ENCODE measurements around the gene CNMD.
"Not testable (repeated sequence)": the region's sequence is repeated elsewhere in the genome, so short reads cannot be mapped to it uniquely, and the experiment has no call there.

The CNMD gene

DNA sequence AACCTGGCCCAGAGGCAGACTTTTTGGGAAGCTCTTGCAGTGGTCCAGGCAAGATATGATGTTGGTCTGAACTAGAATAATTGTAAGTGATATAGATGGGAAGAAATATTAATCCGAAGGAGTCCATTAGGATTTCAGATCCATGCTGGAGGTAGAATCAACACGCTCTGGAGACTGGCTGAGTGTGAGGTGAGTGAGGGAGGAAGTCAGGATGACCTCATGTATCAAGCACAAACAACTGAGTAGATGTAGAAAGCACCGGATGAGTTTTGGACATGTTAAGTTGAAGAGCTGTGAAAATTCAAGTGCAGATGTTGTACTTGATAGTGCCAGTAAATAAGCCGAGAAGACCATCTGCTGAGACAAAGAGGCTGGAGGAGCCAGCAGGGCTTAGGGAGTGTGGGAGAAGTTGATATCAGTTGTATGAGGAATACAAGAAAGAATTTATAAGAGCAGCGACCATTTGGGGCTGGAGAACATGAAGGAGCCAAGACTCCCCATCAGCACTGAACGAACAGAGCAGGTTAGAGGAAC lies 5.3 kb upstream of the CNMD start:
- no peak for DNase-seq (ENCODE audit: low read depth)

DNA sequence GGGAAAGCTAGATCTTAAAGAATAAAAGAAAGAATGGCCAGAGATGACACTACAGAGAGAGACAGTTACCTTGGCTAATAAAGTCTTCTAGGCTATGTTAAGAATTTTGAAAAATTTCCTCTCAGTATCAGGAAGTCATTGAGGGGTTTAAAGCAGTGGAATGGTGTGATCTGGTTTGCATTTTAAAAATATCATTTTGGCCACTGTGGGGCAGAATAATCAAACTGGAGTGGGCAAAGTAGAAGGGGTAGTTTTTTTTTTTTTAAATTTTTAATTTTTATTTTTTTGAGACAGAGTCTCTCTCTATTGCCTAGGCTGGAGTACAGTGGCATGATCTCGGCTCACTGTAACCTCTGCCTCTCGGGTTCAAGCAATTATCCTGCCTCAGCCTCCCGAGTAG lies 4.4 kb upstream of the CNMD start:
- no peak for DNase-seq (ENCODE audit: low read depth)

DNA sequence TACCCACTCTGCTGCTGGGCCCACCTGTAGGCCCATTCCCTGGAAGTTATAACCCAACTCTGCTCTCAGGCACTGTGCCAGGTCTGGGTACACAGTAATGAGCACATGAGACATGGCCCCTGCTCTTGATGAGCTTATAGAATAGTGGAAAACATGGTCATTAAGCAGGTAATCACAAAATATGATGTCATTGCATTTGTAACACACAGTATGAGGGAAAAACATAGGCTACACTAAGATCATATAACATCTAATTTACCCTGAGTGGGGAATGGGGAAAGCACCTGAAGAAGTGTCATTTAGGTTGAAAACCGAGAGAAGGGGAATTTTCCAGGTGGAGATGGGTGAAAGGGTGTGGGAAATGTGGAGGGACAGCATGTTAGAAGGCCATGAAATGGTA lies 3.9 kb upstream of the CNMD start:
- DNase-seq (ENCODE audit: low read depth) = no peak

DNA sequence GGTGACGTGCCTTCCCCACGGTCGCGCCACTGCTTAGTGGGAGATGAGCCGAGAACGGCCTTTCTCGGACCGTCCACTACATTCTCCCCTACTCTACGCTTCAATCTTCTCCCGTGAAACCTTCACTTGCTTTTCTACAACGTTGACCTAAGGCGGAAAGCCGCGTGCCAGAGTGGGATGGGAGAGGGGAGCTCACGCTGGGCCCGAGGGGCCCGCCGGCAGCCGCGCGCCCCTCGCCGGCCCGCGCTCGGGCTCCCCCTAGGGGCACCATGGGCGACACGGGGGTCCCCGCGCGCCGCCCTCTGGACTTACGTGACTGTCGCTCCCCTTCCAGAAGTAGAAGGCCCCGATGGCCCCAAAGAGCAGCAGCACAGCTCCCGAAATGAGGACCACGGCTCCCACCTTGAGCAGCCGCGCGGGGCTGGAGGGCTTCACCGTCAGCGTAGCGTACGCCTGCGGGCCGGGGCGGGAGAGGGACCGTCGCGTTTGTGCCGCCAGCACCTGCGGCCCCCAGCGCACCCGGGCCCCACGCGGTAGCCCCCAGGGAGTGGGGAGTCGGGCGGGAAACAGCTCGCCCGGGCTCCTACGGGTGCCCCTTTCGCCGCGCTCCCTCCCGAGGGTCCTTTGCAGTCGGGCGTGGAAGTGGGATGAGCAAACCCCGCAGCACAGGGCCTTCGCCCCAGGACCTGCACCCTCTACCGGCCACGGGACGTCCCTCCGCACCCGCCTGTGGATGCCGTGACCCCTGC lies 727 bp downstream of the CNMD start:
- no peak for DNase-seq (ENCODE audit: low read depth)

DNA sequence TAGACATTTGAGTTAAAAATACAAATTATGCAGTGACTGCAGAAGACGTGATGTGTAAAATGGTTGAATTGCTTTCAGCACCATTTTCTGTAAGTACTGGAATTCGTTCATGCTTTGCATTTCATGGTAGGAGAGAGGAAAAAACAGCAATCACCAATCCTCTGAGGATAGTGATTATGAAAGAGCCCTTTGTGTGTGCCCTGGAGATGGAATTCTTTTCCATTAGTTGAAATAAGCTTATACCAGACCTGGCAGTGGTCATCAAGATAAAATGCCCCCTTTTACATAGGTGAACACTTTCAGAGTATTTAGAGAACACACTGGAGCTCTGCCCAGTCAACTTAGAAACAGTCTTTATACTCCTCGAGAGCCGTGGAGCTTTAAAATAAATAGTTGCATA lies 1.7 kb downstream of the CNMD start:
- no peak for DNase-seq (ENCODE audit: low read depth)

DNA sequence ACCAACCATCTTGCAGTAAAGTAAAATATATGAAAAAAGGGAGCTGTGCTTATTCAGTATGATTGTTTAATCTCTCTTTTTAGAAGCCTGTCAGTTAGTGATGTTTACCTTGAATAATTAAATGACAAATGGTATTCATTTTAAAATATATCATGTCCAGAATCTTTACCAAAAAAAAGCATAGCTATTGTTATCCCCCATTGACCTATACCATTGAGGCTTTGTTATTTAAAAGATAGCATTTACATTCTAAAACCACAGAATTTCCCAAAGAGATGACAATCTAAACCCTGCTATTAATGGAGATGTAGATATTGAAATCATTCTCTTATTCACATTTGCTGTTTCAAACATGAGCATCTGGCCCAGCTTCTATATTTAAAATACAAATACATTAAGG lies 2.2 kb downstream of the CNMD start:
- DNase-seq (ENCODE audit: low read depth) = no peak

DNA sequence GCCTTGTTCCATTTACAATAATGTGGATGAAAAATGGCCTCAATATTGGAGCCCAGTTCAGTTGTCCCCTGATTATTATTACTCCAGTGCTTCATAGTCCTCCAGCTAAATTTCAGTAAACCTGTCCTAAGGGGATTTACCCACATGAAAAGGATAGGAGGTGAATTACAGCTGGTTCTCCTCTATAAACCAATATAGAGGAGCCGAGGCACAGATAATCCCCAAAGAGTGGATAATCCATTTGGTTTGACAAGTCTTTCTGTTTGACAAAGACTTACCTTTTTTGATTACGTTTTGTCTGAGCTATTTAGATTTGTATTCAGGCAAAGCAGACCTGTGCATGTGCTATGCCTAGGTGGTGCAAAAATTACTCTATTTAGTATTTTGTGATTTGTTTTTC lies 2.7 kb downstream of the CNMD start:
- DNase-seq (ENCODE audit: low read depth) = no peak

DNA sequence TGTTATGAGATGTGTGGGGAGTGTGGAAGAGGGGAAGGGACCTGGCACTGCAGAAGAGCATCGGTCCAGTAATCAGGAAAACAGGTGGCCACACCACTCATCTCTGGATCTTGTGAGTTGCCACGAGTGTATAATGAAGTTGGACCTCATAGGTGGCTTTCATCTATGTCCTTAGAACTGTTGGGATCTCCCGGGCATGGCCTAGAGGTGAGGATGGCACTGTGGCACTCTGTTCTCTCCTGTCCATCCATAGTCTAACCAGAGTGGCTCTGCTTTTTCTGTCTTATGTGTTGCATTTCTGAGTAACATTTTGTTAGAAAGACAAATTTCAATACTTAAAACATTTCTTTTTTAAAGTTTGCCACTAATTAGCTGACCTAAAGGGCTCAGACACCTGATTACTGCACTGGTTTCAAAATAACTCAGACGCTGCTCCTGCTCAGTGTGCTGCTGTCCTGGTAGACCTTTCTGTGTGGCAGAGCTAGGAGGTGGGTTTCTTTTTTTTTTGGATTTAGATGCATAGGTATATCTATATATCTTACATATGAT lies 5.5 kb downstream of the CNMD start:
- DNase-seq (ENCODE audit: low read depth) = no peak

DNA sequence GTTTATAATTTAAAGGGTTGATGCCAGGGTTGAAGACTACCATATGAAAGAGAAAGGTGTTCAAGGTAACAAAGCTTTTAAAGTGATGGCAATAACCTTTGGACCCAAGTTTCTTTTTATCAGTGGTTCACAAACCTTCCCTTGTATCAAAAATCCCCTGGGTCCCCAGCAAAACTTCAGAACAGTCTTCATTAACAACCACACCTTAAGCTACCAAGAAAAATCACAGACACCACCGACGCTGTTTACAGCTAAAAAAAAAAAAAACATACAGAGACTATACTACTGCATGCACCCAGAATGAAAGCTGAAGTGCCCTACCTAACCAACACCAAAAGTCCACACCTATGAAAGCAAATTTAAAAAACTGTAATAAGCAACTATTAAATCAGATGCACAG lies 13.4 kb downstream of the CNMD start:
- no peak for DNase-seq (ENCODE audit: low read depth)

DNA sequence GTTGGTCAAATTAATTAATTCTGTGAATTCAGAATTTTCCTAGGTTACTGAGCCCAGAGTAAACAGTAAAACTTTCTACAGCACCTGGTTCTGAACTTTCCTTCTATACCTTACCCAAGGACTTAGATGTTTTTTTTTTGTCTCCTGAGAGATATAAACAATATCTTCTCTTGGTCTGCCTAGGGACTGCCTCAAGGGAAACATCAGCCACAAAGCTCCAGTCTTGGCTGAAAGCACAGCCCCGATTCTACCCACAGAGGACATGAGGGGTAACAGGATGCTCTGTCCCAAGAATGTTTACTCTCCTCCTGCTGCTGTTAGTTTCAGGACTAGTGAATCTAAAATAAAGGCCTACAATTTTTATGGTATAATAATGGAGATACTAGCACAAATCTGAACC lies 14.3 kb downstream of the CNMD start:
- DNase-seq (ENCODE audit: low read depth) = no peak

DNA sequence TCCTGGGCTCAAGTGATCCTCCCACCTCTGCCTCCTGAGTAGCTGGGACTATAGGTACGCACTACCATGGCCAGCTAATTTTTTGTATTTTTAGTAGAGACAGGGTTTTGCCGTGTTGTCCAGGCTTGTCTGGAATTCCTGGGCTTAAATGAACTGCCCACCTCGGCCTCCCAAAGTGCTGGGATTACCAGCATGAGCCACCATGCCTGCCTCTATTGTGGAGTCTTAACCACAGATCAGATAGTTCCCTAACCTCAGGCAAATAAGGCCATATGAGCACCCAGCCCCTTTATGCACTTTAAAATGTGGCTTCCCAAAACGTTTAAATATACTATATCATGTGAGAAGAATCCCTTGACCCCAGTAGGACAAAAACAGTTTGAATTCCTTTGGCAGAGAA lies 16.4 kb downstream of the CNMD start:
- no peak for DNase-seq (ENCODE audit: low read depth)

DNA sequence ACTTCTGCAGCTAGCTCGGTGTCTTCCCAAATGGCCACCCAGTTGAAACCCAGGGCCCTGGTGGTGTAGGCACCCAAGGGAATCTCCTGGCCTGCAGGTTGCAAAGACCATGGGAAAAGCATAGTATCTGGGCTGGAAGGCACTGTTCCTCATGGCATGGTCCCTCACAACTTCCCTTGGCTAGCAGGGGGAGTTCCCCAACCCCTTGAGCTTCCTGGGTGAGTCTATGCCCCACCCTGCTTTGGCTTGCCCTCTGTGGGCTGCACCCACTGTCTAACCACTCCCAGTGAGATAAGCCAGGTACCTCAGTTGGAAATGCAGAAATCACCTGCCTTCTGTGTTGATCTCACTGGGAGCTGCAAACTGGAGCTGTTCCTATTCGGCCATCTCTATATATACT lies 18.3 kb downstream of the CNMD start:
- not testable (repeated sequence) for DNase-seq (ENCODE audit: low read depth)

DNA sequence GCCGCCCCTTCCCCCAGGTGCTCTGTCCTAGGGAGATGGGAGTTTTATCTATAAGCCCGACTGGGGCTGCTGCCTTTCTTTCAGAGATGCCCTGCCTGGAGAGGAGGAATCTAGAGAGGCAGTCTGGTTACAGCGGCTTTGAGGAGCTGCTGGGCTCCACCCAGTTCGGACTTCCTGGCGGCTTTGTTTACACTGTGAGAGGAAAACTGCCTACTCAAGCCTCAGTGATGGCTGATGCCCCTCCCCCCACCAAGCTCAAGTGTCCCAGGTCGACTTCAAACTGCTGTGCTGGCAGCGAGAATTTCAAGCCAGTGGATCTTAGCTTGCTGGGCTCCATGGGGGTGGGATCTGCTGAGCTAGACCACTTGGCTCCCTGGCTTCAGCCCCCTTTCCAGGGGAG lies 18.7 kb downstream of the CNMD start:
- not testable (repeated sequence) for DNase-seq (ENCODE audit: low read depth)

DNA sequence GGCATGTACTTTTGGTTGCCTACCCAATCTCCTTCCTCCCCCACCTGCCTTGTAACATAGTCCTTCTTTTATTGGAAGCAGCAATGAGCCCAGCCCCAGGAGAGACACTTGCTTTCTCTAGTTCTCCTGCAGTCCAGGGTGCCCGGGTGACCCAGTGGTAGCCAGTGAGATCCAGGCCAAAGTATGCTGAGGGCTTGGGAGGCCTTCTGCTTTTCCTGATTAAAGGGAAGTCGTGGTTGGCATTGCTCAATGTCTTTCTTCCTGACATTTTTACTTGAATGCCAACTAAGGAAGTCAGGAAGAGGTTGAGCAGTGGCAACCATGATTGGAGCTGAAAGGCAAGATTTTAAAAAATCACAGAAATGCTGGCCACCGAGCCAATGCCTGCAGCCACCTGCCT lies 25.7 kb downstream of the CNMD start:
- no peak for DNase-seq (ENCODE audit: low read depth)

DNA sequence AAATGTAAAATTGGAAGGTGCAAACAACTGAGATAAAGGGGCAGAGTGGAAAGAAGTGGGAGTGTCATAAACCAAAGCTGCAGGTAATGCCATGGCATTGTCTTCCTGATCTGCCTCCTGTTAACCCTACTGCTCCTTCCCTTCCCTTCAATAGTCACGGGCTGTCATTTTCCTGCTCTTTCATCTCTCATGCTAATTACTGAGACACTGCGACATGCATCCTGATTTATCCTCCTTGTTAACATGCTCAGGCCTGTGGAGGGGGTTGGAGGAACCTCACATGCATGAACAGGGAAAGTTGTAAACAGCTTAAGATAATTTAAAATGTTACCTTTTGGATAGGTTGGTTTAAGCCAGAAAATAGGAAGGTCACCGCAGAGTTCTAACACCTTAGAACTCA lies 27.2 kb downstream of the CNMD start:
- DNase-seq (ENCODE audit: low read depth) = no peak

DNA sequence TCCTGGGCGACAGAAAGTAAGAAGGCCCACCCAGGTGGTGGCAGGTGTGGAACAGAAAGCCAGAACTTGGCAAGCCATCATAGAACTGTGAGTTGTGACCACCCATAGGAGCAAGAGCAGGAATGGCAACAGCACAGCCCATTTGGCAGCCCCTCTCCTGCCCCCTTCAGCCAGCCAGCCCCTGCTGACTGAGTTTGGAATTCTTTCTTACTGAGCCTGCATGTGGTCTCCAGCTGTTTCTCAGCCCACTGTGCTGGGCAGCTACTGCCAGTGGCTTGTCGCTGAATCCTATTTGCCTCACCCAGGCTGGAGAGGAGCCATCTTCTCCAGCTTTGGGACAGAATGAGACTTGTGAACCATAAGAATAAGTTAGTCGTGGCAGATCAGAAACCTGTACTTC lies 28.3 kb downstream of the CNMD start:
- no peak for DNase-seq (ENCODE audit: low read depth)

DNA sequence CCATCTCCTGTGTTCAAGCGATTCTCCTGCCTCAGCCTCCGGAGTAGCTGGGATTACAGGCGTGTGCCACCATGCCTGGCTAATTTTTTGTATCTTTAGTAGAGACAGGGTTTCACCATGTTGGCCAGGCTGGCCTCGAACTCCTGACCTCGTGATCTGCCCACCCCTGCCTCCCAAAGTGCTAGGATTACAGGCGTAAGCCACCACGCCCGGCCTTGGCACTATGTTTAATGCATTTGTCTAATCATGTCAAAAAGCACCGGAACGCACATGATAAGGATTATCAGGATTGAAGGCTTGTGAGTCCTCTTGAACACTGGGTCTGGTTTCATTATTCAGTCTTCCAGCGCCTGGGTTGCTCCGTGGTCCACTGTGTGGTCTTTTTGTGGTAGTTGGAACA lies 31.4 kb downstream of the CNMD start:
- DNase-seq (ENCODE audit: low read depth) = not testable (repeated sequence)

DNA sequence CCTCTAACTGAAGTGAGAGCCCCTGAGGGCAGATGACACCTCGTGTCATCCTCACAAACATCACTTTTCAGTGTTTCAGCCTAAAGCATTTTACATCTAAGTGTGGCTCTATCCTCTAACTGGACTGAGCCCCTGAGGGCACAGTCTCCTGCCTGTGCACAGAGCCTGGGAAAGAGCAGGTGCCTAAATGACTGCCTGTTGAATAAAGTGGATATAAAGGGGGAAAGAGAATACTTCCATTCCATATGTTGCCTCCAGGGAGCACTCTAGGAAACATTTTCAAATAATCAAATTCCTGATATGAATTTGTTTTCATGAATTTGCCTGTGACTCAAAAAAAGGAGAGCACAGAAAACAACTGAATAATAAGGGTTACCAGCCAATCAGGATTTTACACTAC lies 32.2 kb downstream of the CNMD start:
- no peak for DNase-seq (ENCODE audit: low read depth)

DNA sequence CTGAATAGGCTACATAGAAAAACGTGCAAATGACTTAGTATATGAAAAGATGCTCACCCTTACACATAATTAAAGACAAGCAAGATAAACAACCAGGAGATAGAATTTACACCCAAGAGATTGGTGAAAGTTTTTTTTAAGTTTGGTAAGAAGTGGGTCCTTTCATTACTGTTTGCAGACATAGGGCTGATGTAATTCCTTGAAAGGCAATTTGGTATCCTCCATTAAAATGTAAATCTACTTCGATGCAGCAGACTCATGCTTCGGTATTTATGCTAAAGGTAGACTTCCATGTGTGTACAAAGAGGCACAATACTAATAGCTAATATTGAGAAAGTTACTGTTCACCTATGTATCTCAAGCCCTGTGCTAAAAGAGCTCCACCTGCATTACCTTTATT lies 33.5 kb downstream of the CNMD start:
- no peak for DNase-seq (ENCODE audit: low read depth)

DNA sequence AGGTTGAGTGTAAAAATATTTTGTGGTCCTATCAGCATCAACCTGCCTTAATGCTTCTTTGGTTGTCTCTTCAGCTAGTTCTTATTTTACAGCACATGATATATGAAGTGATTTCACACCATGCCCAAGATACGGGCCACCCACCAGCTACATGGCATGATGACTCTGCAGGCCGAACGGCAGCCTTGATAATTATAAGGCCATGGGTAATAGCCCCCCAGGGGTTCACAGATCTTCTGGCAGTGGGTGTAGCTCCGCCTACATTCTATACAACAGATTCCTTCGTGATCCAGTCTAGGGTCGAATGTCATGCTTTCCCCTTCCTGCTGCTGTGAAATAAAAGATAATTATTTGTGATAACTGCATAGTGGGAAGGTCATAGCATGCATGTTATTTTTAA lies 36.1 kb downstream of the CNMD start:
- no peak for DNase-seq (ENCODE audit: low read depth)

DNA sequence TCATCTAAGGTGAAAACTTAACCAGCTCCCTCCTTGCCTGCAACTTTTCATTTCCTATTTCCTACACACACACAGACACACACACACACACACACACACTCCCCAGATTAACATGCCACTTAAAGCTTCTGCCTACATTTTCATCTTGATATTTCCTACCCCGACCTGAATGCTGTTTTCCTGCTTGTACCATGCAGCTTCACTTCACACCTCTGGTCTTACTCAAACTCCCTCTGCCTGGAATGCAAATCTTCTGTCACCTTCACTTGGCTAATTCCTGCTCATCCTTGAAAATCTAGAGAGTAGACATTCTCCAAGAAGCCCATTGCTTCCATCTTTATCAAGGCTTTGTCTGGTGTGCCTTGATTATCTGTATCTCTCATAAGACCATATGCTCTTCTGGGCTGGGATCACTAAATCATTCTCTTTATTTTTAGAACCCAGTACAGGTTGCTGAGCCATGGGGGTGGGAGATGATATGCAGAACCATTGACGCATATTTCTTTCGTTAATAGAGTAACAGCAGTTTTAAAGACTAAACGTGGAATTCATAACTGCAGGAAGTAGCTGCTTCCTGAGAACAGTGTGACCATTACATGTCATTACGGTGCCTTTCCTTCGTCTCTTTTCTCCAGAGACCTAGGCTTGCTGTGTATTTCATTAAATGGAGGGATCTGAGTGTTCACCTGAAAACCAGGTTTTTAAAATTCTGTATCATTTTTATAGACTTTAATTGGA lies 37.7 kb downstream of the CNMD start:
- no peak for DNase-seq (ENCODE audit: low read depth)

DNA sequence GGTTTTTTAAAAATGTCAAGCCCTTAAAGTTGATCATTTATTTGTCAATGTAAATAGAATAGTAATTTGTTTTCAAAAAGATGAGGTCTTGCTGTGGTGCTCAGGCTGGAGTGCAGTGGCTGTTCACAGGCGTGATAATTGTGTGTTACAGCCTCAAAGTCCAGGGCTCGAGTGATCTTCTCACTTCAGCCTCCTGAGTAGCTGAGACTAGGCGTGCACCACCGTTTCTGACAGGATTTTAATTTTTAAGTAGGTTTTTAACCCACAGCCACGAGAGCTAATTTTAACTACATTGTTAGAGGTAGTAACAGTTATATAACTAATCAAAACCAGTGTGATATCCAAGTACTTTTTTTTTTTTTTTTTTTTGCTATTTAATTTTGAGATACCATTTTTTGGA lies 43.1 kb downstream of the CNMD start:
- DNase-seq (ENCODE audit: low read depth) = no peak

DNA sequence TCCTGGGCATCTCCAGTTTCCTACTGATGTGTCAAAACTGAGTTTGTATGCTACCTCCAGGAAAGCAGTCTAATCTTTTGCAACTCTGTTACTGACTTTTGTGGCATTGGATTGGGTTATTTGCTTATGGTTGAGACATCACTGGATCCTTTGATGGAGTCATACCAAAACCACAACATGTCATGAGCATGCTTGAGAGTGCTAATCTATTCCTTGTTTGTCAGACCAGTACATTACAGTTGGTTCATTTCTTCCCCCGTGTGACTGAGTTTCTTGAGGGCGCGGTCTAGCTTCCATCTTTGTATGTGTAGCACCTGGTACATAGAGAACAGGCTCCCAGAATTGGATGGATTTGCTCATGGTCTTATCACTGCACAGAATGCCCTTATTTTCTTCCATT lies 43.8 kb downstream of the CNMD start:
- DNase-seq (ENCODE audit: low read depth) = no peak

Measured in activated T-helper 1 cell treated with Interleukin-2 at 50 U/mL for 16 hours (primary cell).